ENCODE results near the gene LYSMD1.
A peak's percentile ranks its signal among the peaks of the same experiment; 100 is the strongest.

The LYSMD1 gene

GRCh38 chr1:151165738-151166504 lies at the start of gene LYSMD1, which contains the start of gene SCNM1:
LYSMD1 (minus strand) TSS chr1:151165902; CDS start chr1:151165258, 644 bp downstream.
SCNM1 (plus strand) TSS chr1:151166144; CDS start chr1:151166153, 9 bp downstream.
- ATAC-seq: peak; percentile 96
- TF ChIP-seq GLIS3 (CRISPR knock-in tag; IDR thresholded peaks at IDR 0.05) (no peak), CREB5 (CRISPR knock-in tag; IDR thresholded peaks at IDR 0.05; ENCODE audit: low read depth) (no peak), ZNF8 (CRISPR knock-in tag; IDR thresholded peaks at IDR 0.05) (no peak), TSHZ2 (CRISPR knock-in tag; IDR thresholded peaks at IDR 0.05) (peak; percentile 80; the same call in 1 of the 2 replicates), PATZ1 (CRISPR knock-in tag; IDR thresholded peaks at IDR 0.05; ENCODE audit: borderline replicate concordance) (no peak), CSRNP3 (CRISPR knock-in tag; IDR thresholded peaks at IDR 0.05) (no peak), ZC3H10 (CRISPR knock-in tag; IDR thresholded peaks at IDR 0.05) (0 out of 2 replicates have a peak, but pooled peaks have one; percentile 61), POU6F1 (CRISPR knock-in tag; IDR thresholded peaks at IDR 0.05; ENCODE audit: borderline replicate concordance, low read depth) (peak; percentile 89; the same call in 1 of the 2 replicates)

- TF ChIP-seq PPARA (CRISPR knock-in tag; IDR thresholded peaks at IDR 0.05; ENCODE audit: borderline replicate concordance) (no peak), PATZ1 (CRISPR knock-in tag; IDR thresholded peaks at IDR 0.05; ENCODE audit: borderline replicate concordance) (no peak), ZC3H10 (CRISPR knock-in tag; IDR thresholded peaks at IDR 0.05) (no peak), ZFP30 (CRISPR knock-in tag; IDR thresholded peaks at IDR 0.05) (no peak), BACH2 (CRISPR knock-in tag; IDR thresholded peaks at IDR 0.05; ENCODE audit: borderline replicate concordance) (no peak), ZNF565 (CRISPR knock-in tag; conservative IDR thresholded peaks at IDR 0.05; ENCODE audit: low read depth) (no peak), CSRNP3 (CRISPR knock-in tag; IDR thresholded peaks at IDR 0.05) (no peak), SNAI2 (CRISPR knock-in tag; IDR thresholded peaks at IDR 0.05) (no peak), TCF4 (CRISPR knock-in tag; IDR thresholded peaks at IDR 0.05; ENCODE audit: borderline replicate concordance) (no peak), ARNTL (CRISPR knock-in tag; IDR thresholded peaks at IDR 0.05; ENCODE audit: borderline replicate concordance, low read depth) (no peak), TOX (CRISPR knock-in tag; IDR thresholded peaks at IDR 0.05; ENCODE audit: borderline replicate concordance) (no peak), ZNF8 (CRISPR knock-in tag; IDR thresholded peaks at IDR 0.05) (no peak), CSDC2 (CRISPR knock-in tag; IDR thresholded peaks at IDR 0.05) (no peak)
- ATAC-seq: no peak
Measured at GRCh38 chr1:151213560-151213959, 47.9 kb upstream of the LYSMD1 start.

All from SK-N-SH treated with all-trans-retinoic acid at 6 μM for 48 hours (cell line).